T-helper 2 cell (primary cell): ENCODE data around the gene ENO2.
A peak's percentile ranks its signal among the peaks of the same experiment; 100 is the strongest.

ENCODE experiments used
- DNase-seq, 5 experiments: peaks; one replicate each; pipeline versions ENCODE4 v3.0.0 to v3.0.0-alpha.2; 2012 to 2022

The ENO2 gene

DNA sequence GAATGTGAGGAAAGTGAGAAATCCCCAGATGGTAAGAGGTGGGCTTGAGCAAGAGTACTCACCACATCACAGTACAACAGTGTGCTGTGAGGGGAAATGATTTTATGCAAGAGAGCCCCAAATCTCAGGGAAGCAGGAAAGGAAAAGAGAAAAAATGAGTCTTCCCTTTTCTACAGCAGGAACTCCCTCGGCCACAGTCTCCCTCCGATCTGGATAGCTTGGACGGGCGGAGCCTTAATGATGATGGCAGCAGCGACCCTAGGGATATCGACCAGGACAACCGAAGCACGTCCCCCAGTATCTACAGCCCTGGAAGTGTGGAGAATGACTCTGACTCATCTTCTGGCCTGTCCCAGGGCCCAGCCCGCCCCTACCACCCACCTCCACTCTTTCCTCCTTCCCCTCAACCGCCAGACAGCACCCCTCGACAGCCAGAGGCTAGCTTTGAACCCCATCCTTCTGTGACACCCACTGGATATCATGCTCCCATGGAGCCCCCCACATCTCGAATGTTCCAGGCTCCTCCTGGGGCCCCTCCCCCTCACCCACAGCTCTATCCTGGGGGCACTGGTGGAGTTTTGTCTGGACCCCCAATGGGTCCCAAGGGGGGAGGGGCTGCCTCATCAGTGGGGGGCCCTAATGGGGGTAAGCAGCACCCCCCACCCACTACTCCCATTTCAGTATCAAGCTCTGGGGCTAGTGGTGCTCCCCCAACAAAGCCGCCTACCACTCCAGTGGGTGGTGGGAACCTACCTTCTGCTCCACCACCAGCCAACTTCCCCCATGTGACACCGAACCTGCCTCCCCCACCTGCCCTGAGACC, 21.2 kb downstream of the ENO2 start:
- no peak for DNase-seq

DNA sequence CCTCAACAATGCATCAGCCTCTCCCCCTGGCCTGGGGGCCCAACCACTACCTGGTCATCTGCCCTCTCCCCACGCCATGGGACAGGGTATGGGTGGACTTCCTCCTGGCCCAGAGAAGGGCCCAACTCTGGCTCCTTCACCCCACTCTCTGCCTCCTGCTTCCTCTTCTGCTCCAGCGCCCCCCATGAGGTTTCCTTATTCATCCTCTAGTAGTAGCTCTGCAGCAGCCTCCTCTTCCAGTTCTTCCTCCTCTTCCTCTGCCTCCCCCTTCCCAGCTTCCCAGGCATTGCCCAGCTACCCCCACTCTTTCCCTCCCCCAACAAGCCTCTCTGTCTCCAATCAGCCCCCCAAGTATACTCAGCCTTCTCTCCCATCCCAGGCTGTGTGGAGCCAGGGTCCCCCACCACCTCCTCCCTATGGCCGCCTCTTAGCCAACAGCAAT, 21.8 kb downstream of the ENO2 start:
- no peak for DNase-seq

DNA sequence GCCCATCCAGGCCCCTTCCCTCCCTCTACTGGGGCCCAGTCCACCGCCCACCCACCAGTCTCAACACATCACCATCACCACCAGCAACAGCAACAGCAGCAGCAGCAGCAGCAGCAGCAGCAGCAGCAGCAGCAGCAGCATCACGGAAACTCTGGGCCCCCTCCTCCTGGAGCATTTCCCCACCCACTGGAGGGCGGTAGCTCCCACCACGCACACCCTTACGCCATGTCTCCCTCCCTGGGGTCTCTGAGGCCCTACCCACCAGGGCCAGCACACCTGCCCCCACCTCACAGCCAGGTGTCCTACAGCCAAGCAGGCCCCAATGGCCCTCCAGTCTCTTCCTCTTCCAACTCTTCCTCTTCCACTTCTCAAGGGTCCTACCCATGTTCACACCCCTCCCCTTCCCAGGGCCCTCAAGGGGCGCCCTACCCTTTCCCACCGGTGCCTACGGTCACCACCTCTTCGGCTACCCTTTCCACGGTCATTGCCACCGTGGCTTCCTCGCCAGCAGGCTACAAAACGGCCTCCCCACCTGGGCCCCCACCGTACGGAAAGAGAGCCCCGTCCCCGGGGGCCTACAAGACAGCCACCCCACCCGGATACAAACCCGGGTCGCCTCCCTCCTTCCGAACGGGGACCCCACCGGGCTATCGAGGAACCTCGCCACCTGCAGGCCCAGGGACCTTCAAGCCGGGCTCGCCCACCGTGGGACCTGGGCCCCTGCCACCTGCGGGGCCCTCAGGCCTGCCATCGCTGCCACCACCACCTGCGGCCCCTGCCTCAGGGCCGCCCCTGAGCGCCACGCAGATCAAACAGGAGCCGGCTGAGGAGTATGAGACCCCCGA, 22.5 kb downstream of the ENO2 start:
- DNase-seq, result peak in 3 of 5 experiments; percentile 41 to 84 (median 48)

DNA sequence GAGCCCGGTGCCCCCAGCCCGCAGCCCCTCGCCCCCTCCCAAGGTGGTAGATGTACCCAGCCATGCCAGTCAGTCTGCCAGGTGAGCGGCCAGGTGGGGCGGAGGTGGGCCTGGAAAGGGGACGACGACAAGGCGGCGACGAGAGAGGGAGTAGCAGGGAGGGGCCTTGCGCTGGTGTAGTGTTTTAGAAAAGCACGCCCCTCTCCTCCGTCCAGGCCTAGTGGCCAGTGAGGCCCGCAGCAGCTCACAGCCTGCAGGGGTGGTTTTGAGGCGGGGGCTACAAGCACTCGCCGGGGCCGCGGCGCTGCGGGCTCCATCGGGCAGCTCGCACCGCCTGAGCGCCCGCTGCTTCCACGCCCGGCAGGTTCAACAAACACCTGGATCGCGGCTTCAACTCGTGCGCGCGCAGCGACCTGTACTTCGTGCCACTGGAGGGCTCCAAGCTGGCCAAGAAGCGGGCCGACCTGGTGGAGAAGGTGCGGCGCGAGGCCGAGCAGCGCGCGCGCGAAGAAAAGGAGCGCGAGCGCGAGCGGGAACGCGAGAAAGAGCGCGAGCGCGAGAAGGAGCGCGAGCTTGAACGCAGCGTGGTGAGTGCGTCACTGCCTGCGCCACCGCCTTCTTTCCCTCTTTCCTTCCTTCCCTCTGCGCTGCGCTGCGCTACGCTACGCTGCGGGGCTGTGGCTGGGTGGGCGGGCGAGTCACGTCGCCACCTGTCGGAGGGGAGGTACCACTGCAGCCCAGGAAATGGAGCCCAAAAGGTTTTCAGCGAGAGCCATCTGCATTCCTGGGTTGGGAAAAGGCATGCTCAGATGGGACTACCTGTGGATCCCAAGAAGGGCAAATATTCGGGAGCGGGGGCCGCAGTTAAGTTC, 23.3 kb downstream of the ENO2 start:
- DNase-seq, result peak; percentile 84 to 98 (median 92)

DNA sequence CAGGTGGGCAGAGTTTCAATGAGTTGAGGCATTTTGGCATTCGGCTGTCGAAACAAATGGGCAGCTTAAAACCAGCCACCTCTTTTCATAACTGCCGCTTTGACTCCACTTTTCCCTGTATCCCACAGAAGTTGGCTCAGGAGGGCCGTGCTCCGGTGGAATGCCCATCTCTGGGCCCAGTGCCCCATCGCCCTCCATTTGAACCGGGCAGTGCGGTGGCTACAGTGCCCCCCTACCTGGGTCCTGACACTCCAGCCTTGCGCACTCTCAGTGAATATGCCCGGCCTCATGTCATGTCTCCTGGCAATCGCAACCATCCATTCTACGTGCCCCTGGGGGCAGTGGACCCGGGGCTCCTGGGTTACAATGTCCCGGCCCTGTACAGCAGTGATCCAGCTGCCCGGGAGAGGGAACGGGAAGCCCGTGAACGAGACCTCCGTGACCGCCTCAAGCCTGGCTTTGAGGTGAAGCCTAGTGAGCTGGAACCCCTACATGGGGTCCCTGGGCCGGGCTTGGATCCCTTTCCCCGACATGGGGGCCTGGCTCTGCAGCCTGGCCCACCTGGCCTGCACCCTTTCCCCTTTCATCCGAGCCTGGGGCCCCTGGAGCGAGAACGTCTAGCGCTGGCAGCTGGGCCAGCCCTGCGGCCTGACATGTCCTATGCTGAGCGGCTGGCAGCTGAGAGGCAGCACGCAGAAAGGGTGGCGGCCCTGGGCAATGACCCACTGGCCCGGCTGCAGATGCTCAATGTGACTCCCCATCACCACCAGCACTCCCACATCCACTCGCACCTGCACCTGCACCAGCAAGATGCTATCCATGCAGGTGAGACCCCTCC, 24.2 kb downstream of the ENO2 start:
- no peak for DNase-seq

DNA sequence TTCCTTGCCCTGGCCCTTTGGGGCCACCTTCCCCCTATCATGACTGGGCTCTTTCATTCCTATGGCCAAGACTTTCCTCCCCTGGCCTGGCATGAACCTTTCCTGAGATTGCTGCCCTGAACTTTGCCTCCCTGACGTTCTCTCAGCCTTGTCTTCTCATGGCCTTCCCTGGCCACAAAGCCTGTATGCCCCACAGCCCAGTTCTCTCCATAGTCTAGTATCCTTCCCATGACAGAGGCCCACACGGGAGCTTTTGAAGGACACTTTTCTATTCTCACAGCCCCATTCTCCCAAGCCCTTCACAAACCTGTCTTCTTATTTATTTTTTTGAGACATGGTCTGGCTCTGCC, 24.8 kb downstream of the ENO2 start:
- no peak for DNase-seq

DNA sequence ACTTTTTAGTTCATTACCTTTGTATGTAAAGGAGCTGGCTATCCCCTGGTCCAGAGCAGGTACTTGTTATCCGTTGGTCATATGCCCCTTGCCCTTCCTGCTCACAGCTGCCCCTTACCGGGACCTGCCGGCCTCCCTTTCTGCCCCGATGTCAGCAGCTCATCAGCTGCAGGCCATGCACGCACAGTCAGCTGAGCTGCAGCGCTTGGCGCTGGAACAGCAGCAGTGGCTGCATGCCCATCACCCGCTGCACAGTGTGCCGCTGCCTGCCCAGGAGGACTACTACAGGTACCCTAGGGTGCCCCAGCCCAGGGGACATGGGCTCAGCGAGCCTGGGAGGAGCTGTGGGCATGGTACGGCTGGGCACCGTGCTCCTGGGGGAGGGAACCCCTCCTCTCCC, 26.9 kb downstream of the ENO2 start:
- no peak for DNase-seq

DNA sequence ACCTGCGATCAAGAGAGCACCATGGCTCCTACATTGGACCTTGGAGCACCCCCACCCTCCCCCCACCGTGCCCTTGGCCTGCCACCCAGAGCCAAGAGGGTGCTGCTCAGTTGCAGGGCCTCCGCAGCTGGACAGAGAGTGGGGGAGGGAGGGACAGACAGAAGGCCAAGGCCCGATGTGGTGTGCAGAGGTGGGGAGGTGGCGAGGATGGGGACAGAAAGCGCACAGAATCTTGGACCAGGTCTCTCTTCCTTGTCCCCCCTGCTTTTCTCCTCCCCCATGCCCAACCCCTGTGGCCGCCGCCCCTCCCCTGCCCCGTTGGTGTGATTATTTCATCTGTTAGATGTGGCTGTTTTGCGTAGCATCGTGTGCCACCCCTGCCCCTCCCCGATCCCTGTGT, 27.4 kb downstream of the ENO2 start:
- no peak for DNase-seq

DNA sequence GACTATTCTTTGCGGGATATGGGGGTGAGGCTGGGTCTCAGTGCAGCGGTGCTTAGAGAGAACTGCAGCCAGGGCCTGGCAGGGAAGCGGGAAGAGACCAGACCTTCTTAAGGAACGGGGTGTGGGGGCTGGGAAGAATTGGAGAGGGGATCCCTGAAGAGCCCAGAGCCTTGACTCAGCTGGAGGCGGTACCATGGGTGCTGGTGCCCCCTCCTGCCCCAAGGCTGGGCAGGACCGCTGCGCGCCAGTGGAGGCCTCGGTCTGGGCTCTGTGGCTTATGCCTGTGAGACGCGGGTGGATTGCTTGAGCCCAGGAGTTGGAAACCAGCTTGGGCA, 27.9 kb downstream of the ENO2 start:
- DNase-seq, result no peak

DNA sequence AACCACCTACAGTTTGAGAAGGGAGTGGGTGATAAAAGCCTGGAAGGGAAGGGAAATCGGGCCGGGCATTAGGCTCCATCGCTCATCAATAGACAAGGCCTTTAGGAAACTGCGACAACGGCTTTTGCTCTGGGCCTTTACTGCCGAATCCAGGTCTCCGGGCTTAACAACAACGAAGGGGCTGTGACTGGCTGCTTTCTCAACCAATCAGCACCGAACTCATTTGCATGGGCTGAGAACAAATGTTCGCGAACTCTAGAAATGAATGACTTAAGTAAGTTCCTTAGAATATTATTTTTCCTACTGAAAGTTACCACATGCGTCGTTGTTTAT, 29.0 kb downstream of the ENO2 start:
- DNase-seq, result peak in 4 of 5 experiments; percentile 61 to 95 (median 80)

DNA sequence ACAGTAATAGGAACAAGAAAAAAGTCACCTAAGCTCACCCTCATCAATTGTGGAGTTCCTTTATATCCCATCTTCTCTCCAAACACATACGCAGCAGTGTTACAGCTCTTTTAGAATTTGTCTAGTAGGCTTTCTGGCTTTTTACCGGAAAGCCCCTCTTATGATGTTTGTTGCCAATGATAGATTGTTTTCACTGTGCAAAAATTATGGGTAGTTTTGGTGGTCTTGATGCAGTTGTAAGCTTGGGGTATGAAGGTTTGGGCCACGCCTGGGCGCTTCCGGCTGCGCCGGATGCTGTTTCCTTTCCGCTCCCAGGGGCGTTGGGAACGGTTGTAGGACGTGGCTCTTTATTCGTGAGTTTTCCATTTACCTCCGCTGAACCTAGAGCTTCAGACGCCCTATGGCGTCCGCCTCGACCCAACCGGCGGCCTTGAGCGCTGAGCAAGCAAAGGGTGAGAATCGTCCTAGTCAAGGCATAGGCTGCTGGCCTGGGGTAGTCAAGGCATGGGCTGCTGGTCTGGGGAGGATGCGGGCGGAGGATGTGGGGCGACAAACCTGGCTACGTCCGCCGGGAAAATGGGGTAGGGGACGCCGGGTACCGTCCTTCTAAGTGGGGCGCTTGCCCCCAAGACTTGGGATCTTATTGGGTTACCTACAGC, 29.5 kb downstream of the ENO2 start, which contains the start of the genes C12orf57 and RNU7-1:
Gene C12orf57 (plus strand): TSS at position 301 of the 659 bp plus-strand sequence. CDS start 100 bp downstream, at position 401.
Gene RNU7-1 (plus strand): TSS at position 95 of the 659 bp plus-strand sequence.
- peak in 4 of 5 experiments; percentile 64 to 94 (median 80) for DNase-seq

DNA sequence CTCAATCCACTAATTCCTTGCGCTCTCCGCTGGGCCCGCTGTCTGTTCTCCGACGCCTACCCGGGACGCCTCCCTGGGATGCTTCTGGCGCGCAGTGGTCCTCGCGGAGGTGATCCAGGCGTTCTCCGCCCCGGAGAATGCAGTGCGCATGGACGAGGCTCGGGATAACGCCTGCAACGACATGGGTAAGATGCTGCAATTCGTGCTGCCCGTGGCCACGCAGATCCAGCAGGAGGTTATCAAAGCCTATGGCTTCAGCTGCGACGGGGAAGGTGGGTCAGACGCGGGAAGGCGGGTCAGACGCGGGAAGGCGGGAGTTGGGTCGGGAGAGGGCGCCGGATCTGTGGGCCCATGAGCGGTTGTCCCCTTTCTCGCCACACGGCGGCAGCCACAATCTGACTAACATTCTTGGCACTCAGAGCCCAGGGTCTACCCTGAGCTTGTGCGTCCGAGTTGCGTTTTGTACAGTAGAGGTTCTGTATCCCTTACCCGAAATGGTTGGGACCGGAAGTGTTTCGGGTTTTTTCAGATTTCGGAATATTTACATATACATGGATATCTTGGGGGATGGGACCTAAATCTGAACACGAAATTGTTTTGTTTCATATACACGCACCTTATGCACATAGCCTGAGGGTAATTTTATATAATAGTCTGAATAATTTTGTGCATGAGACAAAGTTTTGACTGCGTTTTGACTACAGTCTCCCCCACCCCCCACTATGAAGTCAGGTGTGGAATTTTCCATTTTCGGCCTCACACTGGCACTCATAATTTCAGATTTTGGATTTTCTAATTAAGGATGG, 30.2 kb downstream of the ENO2 start:
- peak; percentile 61 to 94 (median 77) for DNase-seq

DNA sequence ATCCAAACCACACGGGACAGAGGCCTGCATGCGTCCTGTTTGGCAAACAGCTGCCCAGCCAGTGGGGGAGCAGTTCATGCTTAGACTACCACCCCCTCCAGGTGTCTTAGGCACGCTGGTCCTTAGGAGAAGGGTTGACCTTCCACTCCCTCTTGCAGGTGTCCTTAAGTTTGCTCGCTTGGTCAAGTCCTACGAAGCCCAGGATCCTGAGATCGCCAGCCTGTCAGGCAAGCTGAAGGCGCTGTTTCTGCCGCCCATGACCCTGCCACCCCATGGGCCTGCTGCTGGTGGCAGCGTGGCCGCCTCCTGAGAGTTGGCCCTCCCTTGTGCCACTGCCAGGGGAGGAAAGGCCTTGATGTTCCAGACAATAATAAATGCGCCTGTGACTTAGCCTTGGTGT, 31.2 kb downstream of the ENO2 start:
- no peak for DNase-seq

DNA sequence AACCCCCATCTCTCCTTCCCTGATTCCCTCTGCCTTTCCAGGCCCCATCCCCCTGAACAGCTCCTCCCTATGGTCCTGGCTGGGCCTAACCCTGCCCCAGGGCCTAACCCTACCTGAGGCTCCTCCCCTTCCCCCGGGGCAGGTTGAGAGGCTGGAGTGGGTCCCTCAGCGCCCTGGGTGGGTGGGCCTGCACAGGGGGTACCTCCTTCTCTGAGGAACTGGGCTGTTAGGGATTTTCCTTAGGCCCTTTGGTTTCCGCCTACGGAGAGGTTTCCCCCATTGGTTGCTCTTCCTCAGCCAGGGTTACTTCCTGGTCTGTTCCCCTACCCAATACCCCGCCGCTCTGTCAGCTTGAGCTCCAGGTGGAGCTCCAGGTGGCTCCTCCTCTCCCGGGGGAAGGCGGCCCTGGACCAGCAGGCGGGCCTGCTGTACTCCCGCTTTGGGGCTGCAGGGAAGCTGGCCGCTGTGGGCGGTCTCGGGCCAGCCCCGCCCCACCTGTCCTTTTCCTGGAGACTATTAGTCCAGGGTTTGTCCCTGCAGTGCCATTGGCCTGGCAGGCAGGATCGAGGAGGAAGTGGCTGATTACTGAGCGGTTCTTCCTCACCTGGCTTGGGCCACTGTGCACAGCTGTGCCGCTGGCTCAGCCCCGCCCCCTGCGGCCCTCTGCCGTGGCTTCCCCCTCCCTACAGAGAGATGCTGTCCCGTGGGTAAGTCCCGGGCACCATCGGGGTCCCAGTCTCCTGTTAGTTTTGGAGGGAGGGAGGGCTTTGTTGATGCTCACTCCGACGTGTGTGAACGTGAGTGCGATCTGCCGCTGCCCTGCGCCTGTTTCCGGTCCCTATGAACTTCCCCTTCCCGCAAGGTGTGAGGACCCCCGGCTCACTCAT, 31.9 kb downstream of the ENO2 start:
- peak; percentile 32 to 69 (median 57) for DNase-seq

DNA sequence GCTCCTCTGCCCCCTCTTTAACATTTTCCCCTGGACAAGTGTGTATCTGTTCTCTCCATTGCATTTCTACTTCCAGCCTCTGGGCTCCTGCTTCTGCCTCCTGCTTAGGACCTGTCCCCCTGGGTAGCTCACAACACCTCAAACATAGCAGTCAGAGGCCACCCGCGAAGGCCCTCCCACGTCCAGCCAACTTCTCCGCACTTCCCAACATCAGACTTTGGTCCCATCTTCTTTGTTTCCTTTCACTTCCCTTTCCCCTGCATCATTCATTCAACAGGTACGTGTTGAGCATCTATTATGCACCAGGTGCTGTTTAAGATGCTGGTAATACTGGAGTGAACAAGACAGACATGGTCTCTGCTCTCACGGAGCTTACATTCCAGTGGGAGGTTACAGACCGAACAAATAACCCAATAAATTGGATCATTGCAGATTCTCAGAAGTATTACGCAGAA, 32.6 kb downstream of the ENO2 start:
- no peak for DNase-seq

DNA sequence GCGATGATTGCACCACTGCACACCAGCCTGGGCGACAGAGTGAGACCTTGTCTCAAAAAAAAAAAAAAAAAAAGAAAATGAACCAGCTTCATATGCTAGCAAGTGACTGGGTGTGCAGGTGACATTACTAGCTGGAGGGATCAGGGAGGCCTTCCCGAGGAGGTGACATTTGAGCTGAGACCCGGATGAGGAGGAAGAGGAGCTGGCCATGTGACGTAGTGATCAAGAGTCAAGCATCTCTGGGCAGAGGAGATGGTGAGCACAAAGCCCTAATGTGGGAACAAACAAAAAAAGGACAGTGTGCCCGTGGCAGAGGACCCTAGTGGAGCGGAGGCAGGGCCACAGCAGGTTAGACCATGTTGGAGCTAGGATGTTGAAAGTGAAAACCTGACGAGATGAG, 33.2 kb downstream of the ENO2 start:
- DNase-seq, result no peak

DNA sequence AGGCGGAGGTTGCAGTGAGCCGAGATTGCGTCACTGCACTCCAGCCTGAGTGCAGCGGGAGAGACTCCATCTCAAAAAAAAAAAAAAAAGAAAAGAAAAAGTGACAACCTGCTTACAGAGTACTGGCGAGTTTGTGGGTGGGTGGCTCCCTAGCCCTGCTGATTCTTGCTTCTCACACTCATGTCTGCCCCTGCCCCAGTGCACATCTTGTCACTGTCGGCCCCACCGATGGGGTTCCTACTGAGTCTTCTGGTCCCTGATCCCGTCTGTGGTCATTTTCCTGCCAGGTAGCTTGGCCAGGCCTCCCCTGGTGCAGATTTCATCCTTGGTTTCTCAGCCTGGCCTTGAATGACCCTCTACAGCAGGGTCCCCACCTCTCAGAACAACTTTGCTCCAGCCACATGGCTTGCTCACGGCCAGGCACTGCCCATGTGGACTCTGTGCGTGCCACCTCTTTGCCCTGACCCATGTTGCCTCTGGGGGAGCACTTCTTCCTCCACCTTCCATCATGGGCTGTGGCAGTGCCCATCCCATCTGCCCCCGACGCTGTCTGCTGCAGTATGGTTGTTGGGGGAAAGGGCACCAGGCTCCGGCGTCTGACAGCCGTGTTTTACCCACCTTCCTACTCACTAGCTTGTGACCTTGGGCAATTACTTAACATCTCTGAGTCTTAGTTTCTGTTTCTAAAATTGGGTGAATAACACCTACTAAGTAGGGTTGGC, 34.7 kb downstream of the ENO2 start:
- peak in 1 of 5 experiments; percentile 70 for DNase-seq

DNA sequence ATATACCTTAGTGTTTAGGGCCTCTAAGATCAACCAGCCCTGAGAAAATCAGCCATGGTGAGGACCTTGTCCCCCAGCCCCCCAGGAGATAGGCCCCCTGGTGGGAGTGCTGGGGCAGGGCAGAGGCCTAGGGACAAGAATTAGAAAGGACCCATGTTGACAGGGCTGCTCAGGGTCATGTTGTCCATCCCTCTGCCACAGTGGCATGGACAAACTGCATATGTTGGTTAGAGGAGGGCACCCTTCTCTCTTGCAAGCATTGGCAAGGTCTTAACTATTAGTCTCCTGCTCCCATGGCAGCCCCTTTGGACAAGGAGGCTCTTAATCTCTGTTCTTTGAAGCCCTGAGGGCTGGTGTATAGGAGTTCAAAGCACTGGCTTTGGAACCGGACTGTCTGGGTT, 36.0 kb downstream of the ENO2 start:
- DNase-seq, result peak in 1 of 5 experiments; percentile 70
